ENCODE measurements around the gene SLC25A25. TPM values are rescaled to one million over a fixed set of nuclear protein-coding genes. Genes with fewer than 3 reads are reported as not detected.

The SLC25A25 gene
- total and polyA plus RNA-seq, 2 donors (not counting 3 experiments of a cell fraction or from before 2014, with no cell fraction given): 18.1 to 20.2 TPM

DNA sequence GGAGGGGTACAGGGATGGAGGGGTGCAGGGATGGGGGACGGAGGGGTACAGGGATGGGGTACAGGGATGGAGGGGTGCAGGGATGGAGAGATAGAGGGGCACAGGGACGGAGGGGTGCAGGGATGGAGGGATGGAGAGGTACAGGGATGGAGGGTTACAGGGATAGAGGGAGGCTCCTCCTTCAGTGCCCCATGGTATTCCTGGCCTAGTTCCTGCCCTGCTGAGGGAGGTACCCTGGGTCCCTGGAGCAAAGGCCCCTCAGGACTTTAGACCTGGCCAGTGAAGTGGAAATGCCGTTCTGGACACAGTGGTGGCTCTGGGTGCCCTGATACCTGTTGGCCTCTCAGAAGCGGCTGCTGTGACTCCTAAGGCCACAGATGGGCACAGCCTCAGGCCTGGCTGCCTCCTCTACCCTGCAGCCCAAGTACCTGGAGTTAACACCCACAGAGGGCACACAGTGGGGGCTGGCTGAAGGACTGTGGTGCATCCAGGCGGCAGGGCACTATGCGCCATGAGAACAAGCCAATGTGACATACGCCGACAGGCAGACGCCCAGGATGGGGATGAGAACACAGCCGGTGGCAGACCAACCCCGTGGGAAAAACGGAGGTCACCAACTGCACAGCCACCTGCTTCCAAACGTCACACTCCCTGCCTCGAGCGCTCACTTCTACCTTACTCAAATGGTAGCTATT, 51.1 kb downstream of the SLC25A25 start:
- TF ChIP-seq FOS (IDR thresholded peaks at IDR 0.05; ENCODE audit: borderline replicate concordance, insufficient read depth, low read length): no peak
- no peak for TF ChIP-seq JUN (IDR thresholded peaks at IDR 0.05; ENCODE audit: borderline replicate concordance, insufficient read depth, insufficient read length, low read depth)
- TF ChIP-seq POLR2A (IDR thresholded peaks at IDR 0.05; ENCODE audit: low read depth, low read length): no peak
- TF ChIP-seq MYC (IDR thresholded peaks at IDR 0.05; ENCODE audit: low read depth, low read length): no peak
- dilution Hi-C loops (cut with MboI; ENCODE audit: extremely low pct_ligation_motif_present, low sequenced_read_pairs): no loop called here
- DNase-seq (ENCODE audit: low read depth, low spot score): no peak
- no peak for FAIRE-seq
- H3K9me1 ChIP-seq (replicated peaks; ENCODE audit: control insufficient read depth, extremely low read depth, insufficient read depth, low read length): no peaks in the 10 kb centered on the region
- peaks cover 0 to 13% of the 10 kb centered on the region in 2 experiments for H3K36me3 ChIP-seq (ENCODE audit: control insufficient read depth in 2 of 2, extremely low read depth in 1 of 2, insufficient read depth in 2 of 2, low read length in 2 of 2)
- no peaks in the 10 kb centered on the region for H3K27me3 ChIP-seq (ENCODE audit: control insufficient read depth in 2 of 2, insufficient read depth in 2 of 2, low read length in 2 of 2)
- H3K79me2 ChIP-seq (ENCODE audit: control insufficient read depth, insufficient read depth, low read length): no peaks in the 10 kb centered on the region
- H3K9ac ChIP-seq (replicated peaks; ENCODE audit: extremely low read depth, insufficient read depth, low read length): no peak overlapping the region
- no peaks in the 10 kb centered on the region for H3K4me1 ChIP-seq (ENCODE audit: control insufficient read depth, extremely low read depth, insufficient read depth, low read length)
- no peak overlapping the region for H2AFZ ChIP-seq (ENCODE audit: low read depth, low read length)
- H3K4me3 ChIP-seq (replicated peaks in 1 of 3; ENCODE audit: insufficient read depth in 1 of 3, low read depth in 1 of 3, low read length in 3 of 3): no peak overlapping the region
- H3K9me3 ChIP-seq (replicated peaks; ENCODE audit: control insufficient read depth, insufficient read depth, low read length): no peaks in the 10 kb centered on the region
- H3K27ac ChIP-seq (ENCODE audit: insufficient read depth, low read depth, low read length): no peak overlapping the region
- POLR2A ChIA-PET: no interaction called here
- H3K4me2 ChIP-seq (ENCODE audit: insufficient read depth, low read length): no peak overlapping the region
- no TSS peak for BruUV-seq (replicated peaks)
- no peaks in the 10 kb centered on the region for H4K20me1 ChIP-seq (replicated peaks; ENCODE audit: control insufficient read depth, extremely low read depth, insufficient read depth, low read length)
- intact Hi-C loops (cut with micrococcal nuclease): no loop called here
- CTCF ChIA-PET: interaction anchor here (1.1 kb wide), 1 partner anchor 19 kb away, joined by 3 read pairs; no protein-coding TSS in a partner anchor

DNA sequence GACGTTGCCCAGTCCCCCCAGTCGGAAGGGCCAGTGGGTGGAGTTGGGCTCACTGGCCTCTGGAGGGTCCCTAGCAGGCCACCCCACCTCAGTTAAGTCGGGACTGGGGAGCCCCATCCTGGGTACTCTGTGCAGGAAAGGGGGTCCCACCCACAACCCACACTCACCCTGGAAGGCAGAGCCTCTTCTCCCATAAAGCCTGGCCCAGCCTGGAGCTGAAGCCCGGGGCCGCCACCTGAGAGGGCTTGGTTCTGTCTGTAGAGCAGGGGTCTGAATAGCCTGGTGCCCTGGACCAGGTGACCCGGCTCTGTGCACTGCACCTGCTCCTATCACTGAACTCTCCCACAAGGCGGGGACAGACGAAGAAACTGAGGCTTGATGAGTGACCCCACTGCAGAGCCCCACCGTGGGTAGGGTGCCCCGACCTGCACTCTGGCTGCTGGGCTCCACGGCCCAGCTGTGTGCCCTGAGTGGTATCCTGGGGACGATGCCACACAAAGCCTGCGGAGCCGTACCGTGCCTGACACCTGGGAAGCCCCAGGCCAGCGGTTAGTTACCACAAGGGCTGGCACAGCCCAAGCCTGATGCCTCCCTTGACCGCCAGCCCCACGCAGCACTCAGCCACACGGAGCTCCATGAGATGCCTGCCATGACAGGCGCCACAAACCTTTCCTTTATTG, 52.2 kb downstream of the SLC25A25 start:
- H3K27me3 ChIP-seq (ENCODE audit: control insufficient read depth in 2 of 2, insufficient read depth in 2 of 2, low read length in 2 of 2): no peaks in the 10 kb centered on the region
- H3K9me3 ChIP-seq (replicated peaks; ENCODE audit: control insufficient read depth, insufficient read depth, low read length): no peaks in the 10 kb centered on the region
- dilution Hi-C loops (cut with MboI; ENCODE audit: extremely low pct_ligation_motif_present, low sequenced_read_pairs) (no loop called here), intact Hi-C loops (cut with micrococcal nuclease) (no loop called here)
- no peak overlapping the region for H3K4me3 ChIP-seq (replicated peaks in 1 of 3; ENCODE audit: insufficient read depth in 1 of 3, low read depth in 1 of 3, low read length in 3 of 3)
- H3K79me2 ChIP-seq (ENCODE audit: control insufficient read depth, insufficient read depth, low read length): no peaks in the 10 kb centered on the region
- H3K27ac ChIP-seq (ENCODE audit: insufficient read depth, low read depth, low read length): no peak overlapping the region
- no peaks in the 10 kb centered on the region for H3K9me1 ChIP-seq (replicated peaks; ENCODE audit: control insufficient read depth, extremely low read depth, insufficient read depth, low read length)
- DNase-seq (ENCODE audit: low read depth, low spot score): no peak
- ChIA-PET POLR2A (no interaction called here), CTCF (interaction anchor here (1.1 kb wide), 1 partner anchor 20 kb away, joined by 3 read pairs; no protein-coding TSS in a partner anchor)
- no peaks in the 10 kb centered on the region for H3K4me1 ChIP-seq (ENCODE audit: control insufficient read depth, extremely low read depth, insufficient read depth, low read length)
- no peaks in the 10 kb centered on the region for H4K20me1 ChIP-seq (replicated peaks; ENCODE audit: control insufficient read depth, extremely low read depth, insufficient read depth, low read length)
- H3K36me3 ChIP-seq (ENCODE audit: control insufficient read depth in 2 of 2, extremely low read depth in 1 of 2, insufficient read depth in 2 of 2, low read length in 2 of 2): peaks cover 0 to 16% of the 10 kb centered on the region in 2 experiments
- H2AFZ ChIP-seq (ENCODE audit: low read depth, low read length): no peak overlapping the region
- H3K9ac ChIP-seq (replicated peaks; ENCODE audit: extremely low read depth, insufficient read depth, low read length): no peak overlapping the region
- no TSS peak for BruUV-seq (replicated peaks)
- TF ChIP-seq CTCF (IDR thresholded peaks at IDR 0.05; ENCODE audit: extremely low read depth in 1 of 2, insufficient read depth in 1 of 2, low read depth in 1 of 2, low read length in 2 of 2) (no peak), JUN (IDR thresholded peaks at IDR 0.05; ENCODE audit: borderline replicate concordance, insufficient read depth, insufficient read length, low read depth) (no peak)
- no peak for FAIRE-seq
- H3K4me2 ChIP-seq (ENCODE audit: insufficient read depth, low read length): no peak overlapping the region

All from endothelial cell of umbilical vein (primary cell).